CD4-positive, alpha-beta T cell treated with Interleukin-6 at 100 ng/mL for 8 hours (primary cell): Measurements from ENCODE around the gene PRPF19.
"Not testable (repeated sequence)": the region's sequence is repeated elsewhere in the genome, so short reads cannot be mapped to it uniquely, and the experiment has no call there.

Experiments used
- DNase-seq: peaks from one replicate; pipeline ENCODE4 v3.0.0-alpha.2; 2020; ENCODE audit warnings: mixed read lengths, low spot score

The PRPF19 gene

DNA sequence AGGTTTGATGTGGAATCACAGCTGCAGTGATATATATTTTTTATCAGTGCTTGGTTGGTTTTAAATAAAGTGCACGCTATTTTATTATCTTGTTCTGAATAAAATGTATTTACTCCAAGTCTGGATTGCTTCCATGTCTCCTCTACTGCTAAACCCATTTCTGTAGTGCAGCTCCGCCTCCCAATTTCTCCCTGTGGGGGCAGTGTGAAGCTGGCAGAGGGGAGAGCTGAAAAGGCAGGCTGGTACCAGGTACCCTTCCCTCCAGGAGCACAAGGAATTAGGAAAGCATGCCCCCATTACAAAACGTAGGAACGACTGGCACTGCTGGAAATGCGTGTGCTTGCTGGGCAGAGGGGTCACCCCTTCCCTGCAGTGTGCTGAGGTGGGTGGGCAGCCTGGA, 16.9 kb upstream of the PRPF19 start:
- DNase-seq: no peak

- DNase-seq: no peak
These were observed 16.5 kb upstream of the PRPF19 start for GRCh38 chr11:60922906-60923305.

GRCh38 chr11:60921777-60922335, 15.5 kb upstream of the PRPF19 start:
- DNase-seq: no peak

DNA sequence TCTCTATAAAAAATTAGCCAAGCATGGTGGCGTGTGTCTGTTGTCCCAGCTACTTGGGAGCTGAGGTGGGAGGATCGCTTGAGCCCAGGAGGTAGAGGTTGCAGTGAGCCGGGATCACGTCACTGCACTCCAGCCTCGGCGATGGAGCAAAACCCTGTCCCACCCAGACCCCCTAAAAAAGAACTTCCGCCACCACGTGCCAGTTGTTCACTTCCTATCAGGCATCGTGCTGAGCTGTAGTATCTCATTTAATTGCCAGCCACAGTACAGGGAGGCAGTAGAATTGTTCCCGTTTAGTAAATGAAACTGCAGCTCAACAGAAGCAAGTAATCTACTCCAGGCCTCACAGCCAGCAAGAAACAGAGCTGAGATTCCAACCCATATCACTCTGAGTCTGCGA, 14.9 kb upstream of the PRPF19 start:
- no peak for DNase-seq

DNA sequence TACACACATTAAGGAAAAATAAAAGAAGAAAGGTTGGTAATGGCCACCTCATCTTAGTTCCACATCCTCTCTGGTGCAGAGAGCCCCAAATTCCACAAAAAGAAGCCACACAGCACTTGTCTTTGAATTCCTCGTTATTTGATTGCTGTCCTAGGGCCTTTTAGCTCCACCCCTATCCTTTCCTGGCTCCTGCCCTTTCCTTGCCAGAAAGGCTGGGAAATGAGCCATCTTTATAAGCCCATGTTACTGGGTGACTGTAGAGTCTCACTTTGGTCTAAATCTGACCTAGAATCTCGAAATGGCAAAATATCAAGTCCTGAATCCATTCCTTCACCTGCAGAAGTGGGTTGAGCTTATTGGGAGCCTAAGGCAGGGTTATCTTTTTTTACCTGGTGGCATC, 13.6 kb upstream of the PRPF19 start:
- no peak for DNase-seq

GRCh38 chr11:60919320-60919719, 12.9 kb upstream of the PRPF19 start:
- DNase-seq: no peak

DNA sequence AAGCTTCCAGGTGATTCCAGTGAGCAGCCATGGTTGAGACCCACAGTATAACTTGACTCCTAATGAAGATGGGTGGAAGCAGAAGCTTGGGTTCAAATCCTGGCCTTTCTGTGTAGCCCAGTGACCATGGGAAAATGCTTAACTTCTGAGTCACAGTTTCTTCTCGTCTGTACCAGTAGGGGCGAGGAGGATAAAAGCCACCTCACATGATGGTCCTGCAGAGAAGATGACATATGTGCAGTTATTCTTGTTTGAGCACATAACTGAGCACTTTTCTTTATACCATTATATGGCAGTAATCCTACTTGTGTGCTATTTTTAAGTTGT, 12.5 kb upstream of the PRPF19 start:
- DNase-seq: no peak

GRCh38 chr11:60918251-60918938, 12.0 kb upstream of the PRPF19 start:
- no peak for DNase-seq

GRCh38 chr11:60917267-60917666, 10.9 kb upstream of the PRPF19 start:
- no peak for DNase-seq

- DNase-seq: no peak
These were observed 10.4 kb upstream of the PRPF19 start for GRCh38 chr11:60916669-60917206.

DNA sequence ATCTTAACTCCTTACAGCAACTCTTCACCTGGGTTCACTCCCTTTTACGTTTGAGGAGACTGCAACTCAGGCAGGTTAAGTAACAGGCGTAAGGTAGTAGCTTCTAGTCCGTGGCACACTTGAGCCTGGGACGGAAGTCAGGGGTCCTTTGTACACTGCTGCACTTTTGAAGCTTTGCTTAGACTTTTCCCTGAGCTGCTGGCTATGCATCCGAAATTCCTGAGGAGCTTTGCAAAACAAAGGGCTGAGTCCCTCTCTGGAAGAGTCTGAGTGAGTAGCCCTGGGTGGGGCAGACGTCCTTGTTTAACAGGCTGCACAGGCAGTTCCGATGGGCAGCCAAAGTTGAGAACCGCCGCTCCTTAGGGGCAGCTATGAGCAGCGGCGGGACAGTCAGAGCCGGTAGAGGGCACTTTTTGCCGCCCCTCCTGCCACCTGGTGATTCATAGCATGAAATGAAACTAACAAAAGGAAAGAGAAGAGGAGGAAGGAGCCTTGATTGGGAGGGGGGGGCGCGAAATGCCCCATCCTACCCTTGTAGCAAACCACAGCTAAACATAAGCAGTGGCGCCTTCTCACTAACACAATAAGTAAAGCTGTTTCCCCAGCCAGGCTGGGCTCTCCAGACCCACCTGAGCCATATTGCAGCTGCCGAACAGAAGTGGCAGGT, 9.0 kb upstream of the PRPF19 start:
- DNase-seq: peak; percentile 76

DNA sequence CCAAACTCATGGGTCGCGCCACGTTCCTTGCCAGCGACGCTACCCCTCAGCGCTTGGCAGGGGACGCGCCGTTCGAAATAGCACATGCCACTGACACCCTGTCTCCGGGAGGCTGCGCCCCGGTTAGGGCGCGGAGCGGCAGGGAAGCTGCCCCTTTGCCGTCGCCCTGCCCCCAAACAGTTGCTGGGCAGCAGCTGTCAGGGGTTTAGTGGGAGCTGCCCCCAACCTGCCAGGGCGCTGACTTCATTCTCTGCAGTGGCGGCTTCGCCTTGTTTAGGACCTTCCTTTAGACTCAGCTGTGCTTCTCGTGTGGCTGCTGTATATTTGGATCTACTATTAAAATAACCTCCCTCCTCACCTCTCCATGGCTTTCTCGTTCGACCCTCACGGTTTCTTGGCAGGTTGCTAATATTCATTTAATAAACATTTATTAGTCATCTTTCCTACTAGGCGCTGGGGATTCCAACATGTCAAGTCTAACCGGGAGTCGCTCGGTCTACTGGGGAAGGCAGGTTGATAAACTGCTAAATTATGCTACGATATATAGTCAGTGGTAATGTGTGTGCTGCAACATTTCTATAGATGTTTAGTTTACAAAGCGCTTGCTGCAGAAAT, 8.4 kb upstream of the PRPF19 start:
- no peak for DNase-seq

DNA sequence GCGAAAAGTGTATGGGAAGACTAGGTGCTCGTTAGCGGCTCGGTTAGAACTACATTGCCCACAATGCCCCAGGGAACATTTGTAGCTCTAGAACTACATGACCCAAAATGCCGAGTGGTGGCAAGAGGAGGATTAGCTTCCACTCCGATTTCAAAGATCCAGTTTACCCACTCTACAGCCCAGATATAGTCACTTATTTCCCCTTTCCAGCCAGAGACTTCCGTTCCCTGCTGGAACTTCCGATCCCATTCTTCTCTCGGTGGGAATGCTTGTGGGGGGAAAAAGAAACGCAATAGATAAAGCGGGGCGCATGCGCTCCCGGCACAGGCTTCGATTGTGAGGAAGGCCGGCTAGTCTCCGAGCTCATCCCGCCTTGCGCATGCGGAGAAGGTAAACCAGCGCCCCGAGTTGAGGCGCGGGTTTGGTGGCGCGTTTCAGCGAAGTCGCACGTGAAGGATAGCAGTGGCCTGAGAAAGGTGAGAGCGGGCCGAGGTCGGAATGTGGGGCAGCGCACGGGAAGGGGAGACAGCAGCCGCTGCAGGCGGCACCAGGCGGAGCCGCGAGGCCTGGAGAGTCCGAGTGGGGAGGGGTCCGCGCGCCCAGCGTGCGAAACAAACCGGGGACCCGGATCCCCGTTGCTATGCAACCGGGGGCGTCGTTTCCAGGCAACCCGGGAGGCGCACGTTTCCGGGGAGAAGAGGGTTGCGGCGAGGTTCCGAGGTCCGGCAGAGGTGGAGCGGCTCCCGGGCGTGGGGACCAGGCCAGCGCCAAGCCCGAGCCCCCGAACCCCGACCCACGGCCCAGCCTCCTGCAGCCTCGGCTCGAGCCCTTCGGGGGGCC, 7.6 kb upstream of the PRPF19 start, which contains the start of gene TMEM109:
Gene TMEM109 (plus strand): TSS at position 366 of the 840 bp plus-strand sequence. CDS start 5,536 bp downstream, outside the sequence.
- peak; percentile 88 for DNase-seq

DNA sequence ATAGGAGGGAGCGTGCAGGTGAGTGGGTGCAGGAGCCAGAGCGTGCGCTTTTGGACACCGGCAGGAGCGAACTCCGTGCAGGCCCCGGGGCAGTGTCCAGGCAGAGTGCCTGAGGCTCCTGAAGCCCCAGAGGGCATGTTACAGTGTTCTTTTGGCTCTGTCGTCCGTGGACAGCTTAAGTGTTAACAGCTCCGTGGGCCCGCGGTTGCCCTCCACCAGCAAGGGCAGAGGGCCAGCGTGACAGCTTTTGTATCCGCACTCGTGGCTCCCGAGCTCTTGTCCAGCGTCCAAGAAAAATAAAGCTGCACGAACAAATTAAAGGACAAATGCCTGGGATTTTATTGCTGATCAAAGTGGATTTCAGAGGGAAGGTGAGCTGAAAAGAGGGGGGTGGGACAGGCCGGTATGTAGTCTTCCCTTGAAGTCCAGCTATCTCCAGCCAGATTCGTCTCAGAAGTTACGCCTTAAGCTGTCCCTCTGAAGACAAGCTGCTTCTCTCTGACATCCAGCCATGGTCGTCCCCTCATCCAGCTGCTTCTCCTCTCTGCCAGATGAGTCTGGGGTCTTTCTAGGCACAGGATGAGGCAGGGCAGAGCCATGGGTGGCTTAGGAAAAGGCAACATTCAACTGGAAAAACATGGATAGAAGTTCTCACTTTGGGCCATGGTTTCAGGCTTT, 6.6 kb upstream of the PRPF19 start:
- no peak for DNase-seq

- DNase-seq: peak; percentile 45
These were observed 6.0 kb upstream of the PRPF19 start for GRCh38 chr11:60912223-60912850.

DNA sequence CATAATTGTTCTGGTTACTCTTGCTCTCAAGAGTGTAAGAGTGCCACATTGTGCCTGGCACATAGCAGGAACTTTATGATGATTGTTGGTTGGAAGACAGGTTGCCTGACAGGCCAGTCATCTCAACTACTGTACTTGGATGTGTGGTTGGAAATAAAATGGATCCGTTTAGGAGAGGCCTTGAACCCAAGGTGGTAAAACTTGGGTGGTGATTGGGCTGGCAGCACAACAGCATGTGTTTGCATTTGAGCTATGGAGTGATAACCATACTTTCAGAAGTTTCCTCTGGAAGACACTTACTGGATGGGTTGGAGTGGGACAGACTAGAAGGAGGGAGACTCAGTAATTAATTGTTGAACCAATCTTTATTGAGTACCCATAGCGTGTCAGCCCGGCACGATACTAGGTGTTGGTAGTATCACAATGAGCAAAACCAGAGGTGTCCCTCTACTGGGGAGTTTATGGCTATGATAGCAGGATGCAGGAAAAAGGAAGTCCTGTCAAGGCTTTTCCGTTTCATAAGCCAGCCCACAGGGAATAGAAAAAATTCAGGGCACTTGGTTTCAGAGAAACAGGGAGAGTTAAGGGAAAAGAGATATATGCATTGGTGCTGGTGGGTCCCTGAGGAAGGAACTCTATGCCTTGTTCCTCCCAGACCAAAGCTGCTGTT, 4.5 kb upstream of the PRPF19 start:
- no peak for DNase-seq

DNA sequence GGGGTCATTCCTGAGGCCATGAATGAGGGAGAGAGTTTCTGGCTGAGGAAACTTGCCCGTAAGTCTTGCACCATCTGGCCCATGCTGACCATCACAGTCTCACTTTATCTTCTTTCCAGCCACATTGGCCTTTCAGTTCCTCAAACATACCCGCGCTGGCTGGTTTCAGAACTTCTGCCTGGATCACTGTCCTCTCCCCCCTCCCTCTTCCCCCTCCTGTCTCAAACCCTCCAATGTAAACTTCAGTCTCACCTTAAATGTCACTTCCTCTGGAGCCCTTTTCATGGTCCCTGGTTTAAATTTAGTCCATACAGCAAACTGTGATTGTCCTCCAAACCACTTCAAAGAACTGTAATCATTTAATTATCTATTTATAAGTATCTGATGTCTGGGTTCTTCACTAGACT, 3.9 kb upstream of the PRPF19 start:
- DNase-seq: no peak

DNA sequence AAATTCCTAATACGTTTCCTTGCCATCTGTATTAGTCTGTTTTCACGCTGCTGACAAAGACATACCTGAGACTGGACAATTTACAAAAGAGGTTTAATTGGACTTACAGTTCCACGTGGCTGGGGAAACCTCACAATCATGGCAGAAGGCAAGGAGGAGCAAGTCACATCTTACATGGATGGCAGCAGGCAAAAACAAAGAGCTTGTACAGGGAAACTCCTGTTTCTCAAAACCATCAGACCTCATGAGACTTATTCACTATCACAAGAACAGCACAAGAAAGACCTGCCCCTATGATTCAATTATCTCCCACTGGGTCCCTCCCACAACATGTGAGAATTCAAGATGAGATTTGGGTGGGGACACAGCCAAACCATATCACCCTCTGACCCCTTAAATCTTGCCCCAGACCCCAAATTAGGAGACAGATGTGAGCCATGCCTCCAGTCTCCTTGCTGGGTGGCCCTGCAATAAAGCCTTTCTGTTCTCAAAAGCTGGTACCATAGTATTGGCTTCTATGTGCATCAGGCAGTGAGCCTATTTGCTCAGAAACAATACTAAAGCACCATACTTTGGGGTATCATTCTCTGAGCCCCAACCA, 3.4 kb upstream of the PRPF19 start:
- not testable (repeated sequence) for DNase-seq

DNA sequence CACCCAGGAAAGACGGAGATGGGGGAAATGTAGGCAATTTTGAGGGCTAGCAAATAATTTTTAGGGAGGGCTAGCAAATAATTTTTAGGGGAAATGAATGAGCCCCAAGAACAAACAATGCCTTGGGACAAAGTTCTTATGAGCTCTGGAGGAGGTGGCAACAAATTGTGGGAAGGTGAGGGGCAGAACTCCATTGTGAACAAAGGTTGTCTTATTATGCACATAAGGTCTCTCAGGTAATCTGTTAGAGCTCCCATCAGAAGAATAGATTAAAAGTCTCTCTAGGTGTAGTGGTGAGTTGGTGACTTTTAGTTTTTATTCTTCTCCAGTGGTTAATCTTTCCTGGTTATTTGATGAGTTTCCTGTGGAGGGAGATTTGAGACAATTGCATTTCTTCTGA, 2.4 kb upstream of the PRPF19 start:
- no peak for DNase-seq

DNA sequence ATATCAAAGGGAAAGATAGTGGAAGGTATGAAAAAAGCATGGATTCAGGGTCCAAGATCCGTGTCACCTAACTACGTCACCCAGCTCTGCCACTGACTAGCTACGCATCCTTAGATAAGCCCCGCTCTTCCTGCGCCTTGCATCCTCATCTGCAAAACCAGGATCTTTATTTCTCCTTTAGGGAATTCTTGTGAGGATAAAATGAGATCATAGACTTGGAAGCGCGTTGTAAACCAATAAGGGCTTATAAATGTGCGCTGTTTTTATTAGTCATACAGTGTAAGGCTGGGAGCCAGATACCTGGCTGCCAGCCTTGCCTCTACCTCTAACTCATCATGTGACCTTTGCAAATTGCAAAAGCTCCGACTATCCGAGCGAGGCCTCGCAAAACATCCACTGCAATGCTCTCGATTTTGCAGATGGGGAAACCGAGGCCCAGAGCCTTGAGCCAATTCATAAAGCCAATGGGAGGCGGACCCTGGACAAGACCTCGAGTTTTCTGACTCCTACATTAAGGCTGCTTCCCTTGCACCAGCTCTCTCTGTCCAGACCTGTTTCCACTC, 753 bp downstream of the PRPF19 start:
- DNase-seq: no peak
